AG04450 (cell line): ENCODE data around the gene UQCR11. TPM values are rescaled to one million over a fixed set of nuclear protein-coding genes. Genes with fewer than 3 reads are reported as not detected.
A peak's percentile ranks its signal among the peaks of the same experiment; 100 is the strongest.

Experiments
- CTCF ChIA-PET: fragments of 300-600, 350-600 bp; formaldehyde crosslinking; extraction: SDS; loops from one replicate; lab custom pipeline; 2022; ENCODE audit warnings: antibody characterized with exemption, inconsistent platforms; lab: Charles Lee
- POLR2A ChIA-PET: fragments of 350-600 bp; formaldehyde crosslinking; extraction: SDS; loops from one replicate; lab custom pipeline; 2021; ENCODE audit warnings: antibody characterized with exemption, inconsistent platforms; lab: Yijun Ruan, JAX
- DNase-seq: peaks from one replicate; pipeline ENCODE4 v3.0.0-alpha.2; 2011; ENCODE audit warnings: low read depth, low spot score
- H3K27ac ChIP-seq: one replicate; pipeline ENCODE4 v1.5.1; 2012; ENCODE audit warnings: low read depth, low read length, control low read depth
- H3K27me3 ChIP-seq: one replicate; pipeline ENCODE4 v1.6.0; 2012; ENCODE audit warnings: low read length; ENCODE audit not compliant: control insufficient read depth, insufficient read depth
- H3K4me3 ChIP-seq: 2 replicates; pipeline ENCODE4 v1.5.1; 2011; ENCODE audit warnings: mild to moderate bottlenecking, low read depth, low read length, control low read depth
- H3K9me3 ChIP-seq: 2 replicates; pipeline ENCODE4 v1.5.1; 2012; ENCODE audit warnings: low read length; ENCODE audit not compliant: control insufficient read depth, insufficient read depth
- CTCF ChIP-seq: IDR thresholded peaks from 2 replicates; pipeline ENCODE4 v1.5.1; 2011; ENCODE audit warnings: low read depth, low read length, control low read depth, inconsistent platforms
- polyA plus RNA-seq: library from polyadenylated mRNA; depleted of rRNA; stranded (reverse); fragments of >200 nt; gene quantifications from 2 replicates; pipeline ENCODE4 v1.2.3, GENCODE V29; 2011

Gene UQCR11
- polyA plus RNA-seq, 1 experiment: 153 TPM

- Histone ChIP-seq H3K27me3 (no peaks in the 10 kb centered on the region), H3K4me3 (no peak overlapping the region), H3K27ac (no peak overlapping the region), H3K9me3 (peaks cover 4% of the 10 kb centered on the region; the same call in 1 of the 2 replicates)
- TF ChIP-seq CTCF: no peak
- CTCF ChIA-PET: no interaction called here
- POLR2A ChIA-PET: no interaction called here
- DNase-seq: no peak
Measured at GRCh38 chr19:1609103-1609396, 3.8 kb upstream of the UQCR11 start.

GRCh38 chr19:1608359-1609102 lies 3.3 kb upstream of the UQCR11 start:
- no peak for DNase-seq
- ChIA-PET CTCF (no interaction called here), POLR2A (interaction anchor here (0.6 kb wide), 1 partner anchor 154 kb away, joined by 6 read pairs; no protein-coding TSS in a partner anchor)
- Histone ChIP-seq H3K27me3 (no peaks in the 10 kb centered on the region), H3K4me3 (no peak overlapping the region), H3K27ac (no peak overlapping the region), H3K9me3 (peaks cover 4% of the 10 kb centered on the region; the same call in 1 of the 2 replicates)
- no peak for TF ChIP-seq CTCF

- ChIA-PET CTCF (interaction anchor here (0.6 to 2.0 kb wide), 7 partner anchors 11 to 221 kb away, joined by 3 to 8 read pairs (median 3); no protein-coding TSS in a partner anchor), POLR2A (interaction anchor here (0.5 to 1.3 kb wide), 4 partner anchors 15 to 617 kb away, joined by 3 to 7 read pairs (median 5); partner anchors contain the start of gene TCF3)
- Histone ChIP-seq H3K4me3 (peak overlapping the region; percentile 75), H3K9me3 (peaks cover 4% of the 10 kb centered on the region; the same call in 1 of the 2 replicates), H3K27me3 (no peaks in the 10 kb centered on the region), H3K27ac (peak overlapping the region; percentile 92)
- DNase-seq: no peak
- TF ChIP-seq CTCF: no peak
Measured at GRCh38 chr19:1606138-1606651, 933 bp upstream of the UQCR11 start.

GRCh38 chr19:1602091-1602707 lies 3.1 kb downstream of the UQCR11 start:
- ChIA-PET POLR2A (interaction anchor here (1.1 kb wide), 1 partner anchor 9 kb away, joined by 3 read pairs; the partner anchor contains the start of gene MBD3), CTCF (interaction anchor here (0.6 kb wide), 1 partner anchor 1349 kb away, joined by 3 read pairs; no protein-coding TSS in a partner anchor)
- no peak overlapping the region for H3K27ac ChIP-seq
- no peak for DNase-seq
- no peaks in the 10 kb centered on the region for H3K27me3 ChIP-seq
- H3K9me3 ChIP-seq: peaks cover 4% of the 10 kb centered on the region; the same call in 1 of the 2 replicates
- TF ChIP-seq CTCF: no peak
- no peak overlapping the region for H3K4me3 ChIP-seq
